ENCODE measurements around the gene LPCAT4.

- TF ChIP-seq ZNF70 (CRISPR knock-in tag; IDR thresholded peaks at IDR 0.05) (no peak), RARB (CRISPR knock-in tag; IDR thresholded peaks at IDR 0.05) (no peak), POU6F1 (CRISPR knock-in tag; IDR thresholded peaks at IDR 0.05; ENCODE audit: borderline replicate concordance, low read depth) (no peak)
Measured at GRCh38 chr15:34347951-34348638, 18.9 kb downstream of the LPCAT4 start.

Measured in SK-N-SH treated with all-trans-retinoic acid at 6 μM for 48 hours (cell line).